HepG2 (cell line): ENCODE measurements around the gene PACS1. TPM values are rescaled to one million over a fixed set of nuclear protein-coding genes. Genes with fewer than 3 reads are reported as not detected.

ENCODE experiments used
- BRF2 ChIP-seq: sonication (generic); formaldehyde crosslinking; IDR thresholded peaks from 2 replicates; pipeline ENCODE4 v1.8.1; 2022; ENCODE audit warnings: mild to moderate bottlenecking, missing genetic modification reagents
- DRAP1 ChIP-seq: IDR thresholded peaks from 2 replicates; pipeline ENCODE4 v1.6.1; 2016; ENCODE audit warnings: missing genetic modification reagents, missing compliant biosample characterization
- NRL ChIP-seq: sonication (generic); formaldehyde crosslinking; IDR thresholded peaks from 2 replicates; pipeline ENCODE4 v1.5.0; 2020; ENCODE audit warnings: missing genetic modification reagents, mild to moderate bottlenecking, moderate library complexity, borderline replicate concordance
- REST ChIP-seq, 2 experiments: IDR thresholded peaks; 2 replicates each; pipeline ENCODE4 v1.6.1; 2011 to 2012; ENCODE audit warnings: low read length in 2 of 2, borderline replicate concordance in 1 of 2, low read depth in 1 of 2, mild to moderate bottlenecking in 1 of 2, moderate library complexity in 1 of 2
- TRAFD1 ChIP-seq: sonication (generic); formaldehyde crosslinking; IDR thresholded peaks from 2 replicates; pipeline ENCODE4 v1.5.1; 2020; ENCODE audit warnings: missing genetic modification reagents, mild to moderate bottlenecking, borderline replicate concordance
- ZFP36L1 ChIP-seq: sonication (generic); formaldehyde crosslinking; IDR thresholded peaks from 2 replicates; pipeline ENCODE4 v1.8.0; 2022; ENCODE audit warnings: mild to moderate bottlenecking, missing genetic modification reagents, moderate library complexity
- ZKSCAN5 ChIP-seq: sonication (generic); formaldehyde crosslinking; IDR thresholded peaks from 2 replicates; pipeline ENCODE4 v1.5.1; 2020; ENCODE audit warnings: mild to moderate bottlenecking, missing genetic modification reagents
- ZNF367 ChIP-seq: sonication (generic); formaldehyde crosslinking; IDR thresholded peaks from 2 replicates; pipeline ENCODE4 v1.4.0; 2020; ENCODE audit warnings: missing genetic modification reagents, borderline replicate concordance
- ZNF430 ChIP-seq: sonication (generic); formaldehyde crosslinking; IDR thresholded peaks from 2 replicates; pipeline ENCODE4 v1.9.0; 2021; ENCODE audit warnings: mild to moderate bottlenecking, missing genetic modification reagents
- ZNF564 ChIP-seq: sonication (generic); formaldehyde crosslinking; IDR thresholded peaks from 2 replicates; pipeline ENCODE4 v1.8.1; 2023; ENCODE audit warnings: mild to moderate bottlenecking, missing genetic modification reagents
- ZNF652 ChIP-seq: IDR thresholded peaks from 2 replicates; pipeline ENCODE4 v1.6.1; 2016; ENCODE audit warnings: low read depth, borderline replicate concordance
- ZNF720 ChIP-seq: sonication (generic); formaldehyde crosslinking; IDR thresholded peaks from 2 replicates; pipeline ENCODE4 v1.4.0; 2020; ENCODE audit warnings: missing genetic modification reagents
- ZNF776 ChIP-seq: sonication (generic); formaldehyde crosslinking; IDR thresholded peaks from 2 replicates; pipeline ENCODE4 v1.4.0; 2020; ENCODE audit warnings: mild to moderate bottlenecking, missing genetic modification reagents
- ZNF790 ChIP-seq: sonication (generic); formaldehyde crosslinking; IDR thresholded peaks from 2 replicates; pipeline ENCODE4 v1.8.0; 2022; ENCODE audit warnings: missing genetic modification reagents, mild to moderate bottlenecking, borderline replicate concordance
- ZNF839 ChIP-seq: sonication (generic); formaldehyde crosslinking; IDR thresholded peaks from 2 replicates; pipeline ENCODE4 v1.4.0; 2020; ENCODE audit warnings: missing genetic modification reagents, mild to moderate bottlenecking, borderline replicate concordance
- polyA plus RNA-seq, 8 experiments: library from polyadenylated mRNA; depleted of rRNA in 3 of 8; stranded (reverse) in 7 of 8; unstranded in 1 of 8; fragments of >200 nt; fragmentation: Illumina TruSeq in 4 of 8; extraction: Trizol in 4 of 8; gene quantifications; 2 replicates each; pipeline versions ENCODE4 v1.2.1 to v1.2.3, GENCODE V29; 2011 to 2016; ENCODE audit warnings: low read depth in 4 of 8, missing spikeins in 1 of 8, mixed read lengths in 1 of 8; ENCODE audit not compliant: insufficient read depth in 1 of 8
- total RNA-seq, 5 experiments: library from RNA; depleted of rRNA; stranded (reverse); fragments of >200 nt; fragmentation: Illumina TruSeq; extraction: Trizol; gene quantifications; 2 replicates each; pipeline ENCODE4 v1.2.3, GENCODE V29; 2016; ENCODE audit warnings: low read depth in 1 of 5
- TF ChIP-seq, protein P1 (sequence below): sonication (generic); formaldehyde crosslinking; IDR thresholded peaks from 2 replicates; pipeline ENCODE4 v1.5.0; 2020; ENCODE audit warnings: missing genetic modification reagents, mild to moderate bottlenecking, borderline replicate concordance
- TF ChIP-seq, protein P2 (sequence below): sonication (generic); formaldehyde crosslinking; IDR thresholded peaks from 2 replicates; pipeline ENCODE4 v1.5.0; 2020; ENCODE audit warnings: mild to moderate bottlenecking, missing genetic modification reagents

PACS1 gene
- total and polyA plus RNA-seq, 2 of the 13 experiments (the other 11 are each of a cell fraction or from before 2014, with no cell fraction given): 7.6 to 8.6 TPM

DNA sequence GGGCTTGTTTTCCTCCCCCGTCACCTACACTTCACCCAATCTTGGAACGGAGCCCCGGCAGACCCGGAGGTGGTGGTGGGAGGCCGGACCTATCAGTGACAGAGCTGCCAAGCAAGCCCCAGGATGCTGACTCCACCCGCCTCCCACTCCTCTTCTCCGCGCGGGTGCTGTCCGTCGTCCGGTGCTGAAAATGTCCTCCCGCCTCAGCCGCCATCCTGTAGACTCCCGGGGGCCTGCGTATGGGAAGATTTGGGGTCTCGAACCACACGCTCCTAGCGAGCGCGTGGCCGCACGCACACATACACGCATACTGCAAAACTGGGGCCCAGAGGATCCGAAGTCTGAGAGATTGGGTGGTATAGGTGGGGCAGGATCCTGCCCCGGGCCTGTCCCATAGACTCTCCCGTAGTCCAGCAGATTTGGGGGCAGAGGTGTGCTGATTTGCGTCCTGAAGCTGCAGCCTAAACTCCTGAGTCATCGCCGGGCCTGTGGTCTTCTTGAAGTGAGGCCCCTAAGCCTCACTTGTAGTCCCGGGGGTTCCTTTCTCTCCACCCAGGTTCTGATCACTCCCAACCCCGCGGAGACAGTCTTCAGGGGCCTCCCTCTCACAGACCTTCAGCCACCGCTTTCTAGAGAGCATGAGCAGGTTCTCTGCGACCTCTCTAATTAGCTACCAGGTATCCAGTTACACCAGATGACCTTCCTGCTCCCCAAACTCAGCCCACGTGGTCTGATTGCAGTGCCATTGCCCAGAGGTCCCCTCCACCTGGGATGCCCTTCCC, 219.7 kb downstream of the PACS1 start (continued):
- peak in 1 of 2 experiments; percentile 96; a peak in 2 of 4 replicates for TF ChIP-seq REST (IDR thresholded peaks at IDR 0.05; ENCODE audit: borderline replicate concordance in 1 of 2, low read depth in 1 of 2, low read length in 2 of 2)
- TF ChIP-seq ZKSCAN5 (CRISPR knock-in tag): 0 out of 2 replicates have a peak, but pooled peaks have one; percentile 22
- TF ChIP-seq, protein P1, sequence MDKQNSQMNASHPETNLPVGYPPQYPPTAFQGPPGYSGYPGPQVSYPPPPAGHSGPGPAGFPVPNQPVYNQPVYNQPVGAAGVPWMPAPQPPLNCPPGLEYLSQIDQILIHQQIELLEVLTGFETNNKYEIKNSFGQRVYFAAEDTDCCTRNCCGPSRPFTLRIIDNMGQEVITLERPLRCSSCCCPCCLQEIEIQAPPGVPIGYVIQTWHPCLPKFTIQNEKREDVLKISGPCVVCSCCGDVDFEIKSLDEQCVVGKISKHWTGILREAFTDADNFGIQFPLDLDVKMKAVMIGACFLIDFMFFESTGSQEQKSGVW (CRISPR knock-in tag): no peak
- TF ChIP-seq DRAP1 (CRISPR knock-in tag): no peak
- no peak for TF ChIP-seq ZFP36L1 (CRISPR knock-in tag)
- TF ChIP-seq ZNF367 (CRISPR knock-in tag): peak; percentile 68; the same call in 1 of the 2 replicates
- TF ChIP-seq ZNF839 (CRISPR knock-in tag): no peak
- peak; percentile 82 for TF ChIP-seq NRL (CRISPR knock-in tag)
- TF ChIP-seq ZNF430 (CRISPR knock-in tag): peak; percentile 89
- no peak for TF ChIP-seq ZNF720 (CRISPR knock-in tag)
- TF ChIP-seq TRAFD1: peak; percentile 77; the same call in 1 of the 2 replicates
- TF ChIP-seq, protein P2, sequence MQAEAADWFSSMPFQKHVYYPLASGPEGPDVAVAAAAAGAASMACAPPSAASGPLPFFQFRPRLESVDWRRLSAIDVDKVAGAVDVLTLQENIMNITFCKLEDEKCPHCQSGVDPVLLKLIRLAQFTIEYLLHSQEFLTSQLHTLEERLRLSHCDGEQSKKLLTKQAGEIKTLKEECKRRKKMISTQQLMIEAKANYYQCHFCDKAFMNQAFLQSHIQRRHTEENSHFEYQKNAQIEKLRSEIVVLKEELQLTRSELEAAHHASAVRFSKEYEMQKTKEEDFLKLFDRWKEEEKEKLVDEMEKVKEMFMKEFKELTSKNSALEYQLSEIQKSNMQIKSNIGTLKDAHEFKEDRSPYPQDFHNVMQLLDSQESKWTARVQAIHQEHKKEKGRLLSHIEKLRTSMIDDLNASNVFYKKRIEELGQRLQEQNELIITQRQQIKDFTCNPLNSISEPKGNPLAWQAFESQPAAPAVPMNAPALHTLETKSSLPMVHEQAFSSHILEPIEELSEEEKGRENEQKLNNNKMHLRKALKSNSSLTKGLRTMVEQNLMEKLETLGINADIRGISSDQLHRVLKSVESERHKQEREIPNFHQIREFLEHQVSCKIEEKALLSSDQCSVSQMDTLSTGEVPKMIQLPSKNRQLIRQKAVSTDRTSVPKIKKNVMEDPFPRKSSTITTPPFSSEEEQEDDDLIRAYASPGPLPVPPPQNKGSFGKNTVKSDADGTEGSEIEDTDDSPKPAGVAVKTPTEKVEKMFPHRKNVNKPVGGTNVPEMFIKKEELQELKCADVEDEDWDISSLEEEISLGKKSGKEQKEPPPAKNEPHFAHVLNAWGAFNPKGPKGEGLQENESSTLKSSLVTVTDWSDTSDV: no peak
- no peak for TF ChIP-seq BRF2 (CRISPR knock-in tag)
- TF ChIP-seq ZNF652 (CRISPR knock-in tag): no peak
- TF ChIP-seq ZNF564 (CRISPR knock-in tag): peak; percentile 55; the same call in 1 of the 2 replicates
- peak; percentile 67; the same call in 1 of the 2 replicates for TF ChIP-seq ZNF790 (CRISPR knock-in tag)
- TF ChIP-seq ZNF776 (CRISPR knock-in tag): no peak; the same call in 1 of the 2 replicates
